Measurements from ENCODE around the gene NELL2.

DNA sequence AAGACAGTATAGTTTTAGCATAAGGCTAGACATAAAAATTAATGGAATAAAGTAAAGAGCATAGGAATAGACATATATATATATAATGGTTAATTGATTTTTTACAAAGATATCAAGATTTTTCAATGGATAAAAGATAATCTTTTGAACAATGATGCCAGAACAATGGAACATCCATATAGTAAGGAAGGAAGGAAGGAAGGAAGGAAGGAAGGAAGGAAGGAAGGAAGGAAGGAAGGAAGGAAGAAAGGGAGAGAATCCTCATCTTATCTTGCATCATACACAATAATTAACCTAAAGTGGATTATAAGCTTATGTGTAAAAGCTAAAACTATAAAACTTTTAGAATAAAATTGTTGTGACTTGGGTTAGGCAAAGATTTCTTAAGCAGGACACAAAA is 9.8 kb upstream of the NELL2 start:
- TF ChIP-seq, protein P1, sequence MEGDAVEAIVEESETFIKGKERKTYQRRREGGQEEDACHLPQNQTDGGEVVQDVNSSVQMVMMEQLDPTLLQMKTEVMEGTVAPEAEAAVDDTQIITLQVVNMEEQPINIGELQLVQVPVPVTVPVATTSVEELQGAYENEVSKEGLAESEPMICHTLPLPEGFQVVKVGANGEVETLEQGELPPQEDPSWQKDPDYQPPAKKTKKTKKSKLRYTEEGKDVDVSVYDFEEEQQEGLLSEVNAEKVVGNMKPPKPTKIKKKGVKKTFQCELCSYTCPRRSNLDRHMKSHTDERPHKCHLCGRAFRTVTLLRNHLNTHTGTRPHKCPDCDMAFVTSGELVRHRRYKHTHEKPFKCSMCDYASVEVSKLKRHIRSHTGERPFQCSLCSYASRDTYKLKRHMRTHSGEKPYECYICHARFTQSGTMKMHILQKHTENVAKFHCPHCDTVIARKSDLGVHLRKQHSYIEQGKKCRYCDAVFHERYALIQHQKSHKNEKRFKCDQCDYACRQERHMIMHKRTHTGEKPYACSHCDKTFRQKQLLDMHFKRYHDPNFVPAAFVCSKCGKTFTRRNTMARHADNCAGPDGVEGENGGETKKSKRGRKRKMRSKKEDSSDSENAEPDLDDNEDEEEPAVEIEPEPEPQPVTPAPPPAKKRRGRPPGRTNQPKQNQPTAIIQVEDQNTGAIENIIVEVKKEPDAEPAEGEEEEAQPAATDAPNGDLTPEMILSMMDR (IDR thresholded peaks at IDR 0.05) = no peak
- no peak for TF ChIP-seq POLR2A (IDR thresholded peaks at IDR 0.05)
